HEK293T (cell line): Measurements from ENCODE around the gene ERCC6.

ENCODE experiments used
- ARNT ChIP-seq: fragments of 450-650 bp; IDR thresholded peaks from 2 replicates; pipeline ENCODE4 v1.6.1; 2017; ENCODE audit warnings: mild to moderate bottlenecking
- CTBP1 ChIP-seq: fragments of 450-650 bp; IDR thresholded peaks from 2 replicates; pipeline ENCODE4 v1.6.1; 2016; ENCODE audit warnings: borderline replicate concordance
- FOXK2 ChIP-seq: fragments of 450-650 bp; IDR thresholded peaks from 2 replicates; pipeline ENCODE4 v1.6.1; 2016; ENCODE audit warnings: mild to moderate bottlenecking
- LEF1 ChIP-seq: fragments of 450-650 bp; IDR thresholded peaks from 2 replicates; pipeline ENCODE4 v1.6.1; 2017; ENCODE audit warnings: mild to moderate bottlenecking, borderline replicate concordance
- NFRKB ChIP-seq: fragments of 450-650 bp; IDR thresholded peaks from 2 replicates; pipeline ENCODE4 v1.6.1; 2016; ENCODE audit warnings: mild to moderate bottlenecking, moderate library complexity

DNA sequence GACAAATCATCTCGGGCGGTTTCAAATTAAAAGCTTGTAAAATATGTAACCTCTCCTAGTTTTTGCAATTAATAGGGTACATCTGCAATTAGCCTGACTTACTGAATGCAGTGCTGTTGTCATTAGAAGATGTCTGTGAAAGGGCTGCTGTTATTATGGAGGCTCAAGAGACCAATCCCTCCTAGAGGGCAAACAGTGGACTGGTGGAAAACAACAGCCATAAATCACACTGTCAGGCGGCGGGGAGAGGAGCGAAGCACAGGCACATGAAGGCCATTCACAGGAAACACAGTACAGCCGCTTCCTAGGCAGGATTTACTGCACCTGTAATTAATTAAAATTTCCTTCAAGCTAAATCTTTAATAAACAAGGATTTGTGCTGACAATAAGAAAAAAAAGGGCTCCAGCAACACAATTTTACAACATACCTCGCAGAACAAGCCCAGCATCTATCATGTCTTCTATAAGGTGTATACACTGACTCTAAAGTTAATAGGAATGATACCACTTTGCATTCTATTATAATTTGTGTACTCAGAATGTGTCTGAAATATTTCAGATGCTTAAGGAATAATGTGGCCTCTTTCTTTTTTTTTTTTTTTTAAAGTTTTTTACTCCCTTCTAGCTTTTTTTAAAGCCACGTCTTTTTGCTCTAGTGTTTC lies 50.7 kb downstream of the ERCC6 start:
- TF ChIP-seq FOXK2 (no peak), NFRKB (no peak), LEF1 (no peak), CTBP1 (no peak), ARNT (no peak)
